K562 (cell line): ENCODE measurements around the gene PAQR4. TPM values are rescaled to one million over a fixed set of nuclear protein-coding genes. Genes with fewer than 3 reads are reported as not detected.

Experiments used
- ATF1 ChIP-seq, 2 experiments: fragments of 450-650 bp in 1 of 2; IDR thresholded peaks; 2 replicates each; pipeline ENCODE4 v1.6.1; 2016; ENCODE audit warnings: missing compliant biosample characterization in 1 of 2, missing genetic modification characterization in 1 of 2
- CC2D1A ChIP-seq: fragments of 450-650 bp; IDR thresholded peaks from 2 replicates; pipeline ENCODE4 v1.6.1; 2017; ENCODE audit warnings: mild to moderate bottlenecking
- CREB1 ChIP-seq, 2 experiments: sonication (generic) in 1 of 2; formaldehyde crosslinking in 1 of 2; IDR thresholded peaks; 2 replicates each; pipeline versions ENCODE4 v1.6.1 to v1.8.0; 2012 to 2022; ENCODE audit warnings: inconsistent platforms in 1 of 2, mild to moderate bottlenecking in 1 of 2, missing genetic modification reagents in 1 of 2, moderate library complexity in 1 of 2
- CREM ChIP-seq: IDR thresholded peaks from 2 replicates; pipeline ENCODE4 v1.6.1; 2014; ENCODE audit warnings: antibody characterized with exemption, low read depth
- EGR1 ChIP-seq: fragments of 450-650 bp; conservative IDR thresholded peaks from 2 replicates; pipeline ENCODE4 v1.6.1; 2017; ENCODE audit warnings: mild to moderate bottlenecking
- GATAD2A ChIP-seq: fragments of 450-650 bp; IDR thresholded peaks from 2 replicates; pipeline ENCODE4 v1.6.1; 2017
- GATAD2B ChIP-seq: fragments of 450-650 bp; IDR thresholded peaks from 2 replicates; pipeline ENCODE4 v1.6.1; 2017; ENCODE audit warnings: mild to moderate bottlenecking, borderline replicate concordance
- JUND ChIP-seq, 2 experiments: IDR thresholded peaks; 2 replicates in 1 of 2; 3 replicates in 1 of 2; pipeline ENCODE4 v1.6.1; 2011; ENCODE audit warnings: borderline replicate concordance in 2 of 2, low read depth in 2 of 2, low read length in 2 of 2, improper control_type of control experiment in 1 of 2, missing biosample characterization in 1 of 2, missing genetic modification characterization in 1 of 2, missing genetic modification reagents in 1 of 2
- L3MBTL2 ChIP-seq: fragments of 450-650 bp; IDR thresholded peaks from 2 replicates; pipeline ENCODE4 v1.6.1; 2016; ENCODE audit warnings: mild to moderate bottlenecking, moderate library complexity
- MAZ ChIP-seq, 2 experiments: fragments of 450-650 bp in 1 of 2; sonication (generic) in 1 of 2; formaldehyde crosslinking; IDR thresholded peaks in 1 of 2; conservative IDR thresholded peaks in 1 of 2; 2 replicates each; pipeline versions ENCODE4 v1.4.0 to v1.5.0; 2020; ENCODE audit warnings: mild to moderate bottlenecking in 1 of 2, missing genetic modification reagents in 1 of 2
- MTA3 ChIP-seq: fragments of 450-650 bp; formaldehyde crosslinking; IDR thresholded peaks from 2 replicates; pipeline ENCODE4 v1.6.1; 2017; ENCODE audit warnings: mild to moderate bottlenecking, borderline replicate concordance
- MYNN ChIP-seq, 2 experiments: sonication (generic); formaldehyde crosslinking in 1 of 2; IDR thresholded peaks; 2 replicates each; pipeline versions ENCODE4 v1.5.0 to v1.6.1; 2016 to 2020; ENCODE audit warnings: antibody characterized with exemption in 1 of 2, missing genetic modification reagents in 1 of 2
- NFIC ChIP-seq: fragments of 450-650 bp; IDR thresholded peaks from 2 replicates; pipeline ENCODE4 v1.6.1; 2017; ENCODE audit warnings: mild to moderate bottlenecking, inconsistent platforms
- PCBP1 ChIP-seq: fragments of 200-400 bp; formaldehyde crosslinking; IDR thresholded peaks from 2 replicates; pipeline ENCODE4 v1.6.1; 2018; ENCODE audit warnings: mild to moderate bottlenecking, low read depth, low read length; ENCODE audit not compliant: poor library complexity, severe bottlenecking
- SMARCA4 ChIP-seq: fragments of 450-650 bp; IDR thresholded peaks from 2 replicates; pipeline ENCODE4 v1.6.1; 2016
- TEAD1 ChIP-seq, 2 experiments: fragments of 450-650 bp in 1 of 2; sonication (generic) in 1 of 2; formaldehyde crosslinking; IDR thresholded peaks; 2 replicates each; pipeline versions ENCODE4 v1.4.0 to v1.8.0; 2020 to 2022; ENCODE audit warnings: mild to moderate bottlenecking in 2 of 2, missing genetic modification reagents in 1 of 2
- ZBTB7A ChIP-seq: IDR thresholded peaks from 2 replicates; pipeline ENCODE4 v1.6.1; 2011; ENCODE audit warnings: low read depth, mild to moderate bottlenecking, low read length, moderate library complexity, borderline replicate concordance; ENCODE audit not compliant: control insufficient read depth
- ZNF146 ChIP-seq: IDR thresholded peaks from one replicate; pipeline ENCODE4 v1.6.1; 2018; ENCODE audit warnings: missing compliant biosample characterization; ENCODE audit not compliant: unreplicated experiment
- ZNF445 ChIP-seq: fragments of 250-450 bp; sonication (Bioruptor Pico); IDR thresholded peaks from 2 replicates; pipeline ENCODE4 v1.4.0; 2020; ENCODE audit warnings: low read depth, mild to moderate bottlenecking, moderate library complexity
- ZNF583 ChIP-seq: fragments of 250-450 bp; sonication (Bioruptor Pico); IDR thresholded peaks from 2 replicates; pipeline ENCODE4 v1.4.0; 2020
- polyA plus RNA-seq, 8 experiments: library from polyadenylated mRNA; depleted of rRNA in 4 of 8; stranded (reverse) in 5 of 8; unstranded in 3 of 8; fragments of >200 nt; fragmentation: Nextera tagmentation in 2 of 8; fragmentation: Illumina TruSeq in 1 of 8; extraction: Ambion mirVana in 2 of 8; extraction: Trizol in 1 of 8; gene quantifications; 2 replicates each; pipeline versions ENCODE4 v1.2.1 to v1.2.3, GENCODE V29; 2011 to 2014; ENCODE audit warnings: inconsistent platforms in 1 of 8, missing spikeins in 1 of 8
- total RNA-seq, 7 experiments: library from RNA; depleted of rRNA in 6 of 7; stranded (reverse); fragments of >200 nt in 6 of 7; fragmentation: Illumina TruSeq in 2 of 7; extraction: Trizol in 2 of 7; gene quantifications; 2 replicates each; pipeline versions ENCODE4 v1.2.1 to v1.2.3, GENCODE V29; 2011 to 2021; ENCODE audit warnings: low replicate concordance in 1 of 7
- TF ChIP-seq, protein P1 (sequence below): sonication (generic); formaldehyde crosslinking; IDR thresholded peaks from 2 replicates; pipeline ENCODE4 v1.8.0; 2022; ENCODE audit warnings: mild to moderate bottlenecking, missing genetic modification reagents
- TF ChIP-seq, protein P2 (sequence below), 3 experiments: fragments of 200-800 bp in 1 of 3; sonication (Bioruptor generic) in 1 of 3; sonication (generic) in 1 of 3; formaldehyde crosslinking in 1 of 3; IDR thresholded peaks; 2 replicates each; pipeline versions ENCODE4 v1.6.1 to v1.8.0; 2016 to 2022; ENCODE audit warnings: mild to moderate bottlenecking in 2 of 3, missing compliant biosample characterization in 2 of 3, missing genetic modification characterization in 2 of 3, missing genetic modification reagents in 1 of 3

Gene PAQR4
- total and polyA plus RNA-seq, 9 of the 15 experiments (the other 6 are each of a cell fraction or from before 2014, with no cell fraction given), result 0.62 to 40.4 (median 19.5) TPM

DNA sequence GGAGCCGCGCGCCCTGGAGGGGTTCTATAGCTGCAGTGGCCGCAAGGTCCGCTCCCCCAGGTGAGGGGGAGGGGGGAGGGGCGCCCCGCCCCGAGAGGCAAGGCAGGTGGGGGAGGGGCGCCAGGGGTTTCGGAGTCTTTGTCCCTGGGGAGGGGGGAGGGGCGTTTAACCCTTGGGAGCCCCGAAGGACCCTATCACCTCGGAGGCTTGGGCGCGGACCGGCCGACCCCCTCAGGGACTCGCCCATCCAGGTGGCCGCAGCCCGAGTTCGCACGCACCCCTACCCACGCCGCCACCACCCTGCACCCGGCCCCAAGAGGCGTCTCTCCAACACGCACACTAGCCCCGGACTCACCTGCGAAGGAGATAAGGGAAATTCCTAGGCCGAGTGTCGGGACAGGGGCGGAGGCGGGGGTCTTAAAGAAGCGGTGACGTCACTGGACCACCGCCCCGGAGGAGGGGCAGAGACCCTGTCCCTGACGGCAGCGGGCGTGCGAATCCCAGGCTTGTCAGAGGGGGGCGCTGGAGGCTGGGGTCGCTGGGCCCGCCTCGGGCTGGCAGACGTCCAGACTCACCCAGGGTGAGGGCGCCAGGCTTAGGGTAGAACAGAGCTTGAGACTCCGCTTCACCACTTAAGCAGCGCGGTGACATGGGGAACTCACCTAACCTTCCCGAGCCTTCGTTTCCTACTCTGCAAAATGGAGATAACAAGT lies 48.8 kb downstream of the PAQR4 start, which contains the start of gene CLDN6 (continued):
- TF ChIP-seq NFIC (peak; percentile 96), TEAD1 (CRISPR knock-in tag; IDR thresholded peaks at IDR 0.05) (peak in 1 of 2 experiments; percentile 64; a peak in 1 of 4 replicates), ZNF146 (CRISPR knock-in tag) (no peak), ZBTB7A (peak; percentile 99), L3MBTL2 (0 out of 2 replicates have a peak, but pooled peaks have one; percentile 14), CREM (peak; percentile 62; the same call in 1 of the 2 replicates), CREB1 (IDR thresholded peaks at IDR 0.05) (0 out of 2 replicates have a peak, but pooled peaks have one; percentile 28), CREB1 (CRISPR knock-in tag; IDR thresholded peaks at IDR 0.05) (no peak; the same call in 1 of the 2 replicates), JUND (IDR thresholded peaks at IDR 0.05; ENCODE audit: borderline replicate concordance, low read depth, low read length) (peak; percentile 74), JUND (tag; IDR thresholded peaks at IDR 0.05; ENCODE audit: borderline replicate concordance, low read depth, low read length) (no peak), MTA3 (peak; percentile 62; the same call in 1 of the 2 replicates), SMARCA4 (peak; percentile 22; the same call in 1 of the 2 replicates), MAZ (CRISPR knock-in tag; conservative IDR thresholded peaks at IDR 0.05 in 1 of 2, IDR thresholded peaks at IDR 0.05 in 1 of 2) (peak in 1 of 2 experiments; percentile 43; a peak in 1 of 4 replicates), CC2D1A (peak; percentile 17; the same call in 1 of the 2 replicates), GATAD2B (peak; percentile 76), EGR1 (0 out of 2 replicates have a peak, but pooled peaks have one; percentile 21), ZNF445 (CRISPR knock-in tag) (no peak), MYNN (IDR thresholded peaks at IDR 0.05) (peak; percentile 41; the same call in 1 of the 2 replicates), MYNN (CRISPR knock-in tag; IDR thresholded peaks at IDR 0.05) (no peak), ATF1 (CRISPR knock-in tag; IDR thresholded peaks at IDR 0.05) (no peak), ATF1 (tag; IDR thresholded peaks at IDR 0.05) (peak; percentile 85), GATAD2A (peak; percentile 76), PCBP1 (peak; percentile 41), ZNF583 (CRISPR knock-in tag) (no peak)
- TF ChIP-seq, protein P1, sequence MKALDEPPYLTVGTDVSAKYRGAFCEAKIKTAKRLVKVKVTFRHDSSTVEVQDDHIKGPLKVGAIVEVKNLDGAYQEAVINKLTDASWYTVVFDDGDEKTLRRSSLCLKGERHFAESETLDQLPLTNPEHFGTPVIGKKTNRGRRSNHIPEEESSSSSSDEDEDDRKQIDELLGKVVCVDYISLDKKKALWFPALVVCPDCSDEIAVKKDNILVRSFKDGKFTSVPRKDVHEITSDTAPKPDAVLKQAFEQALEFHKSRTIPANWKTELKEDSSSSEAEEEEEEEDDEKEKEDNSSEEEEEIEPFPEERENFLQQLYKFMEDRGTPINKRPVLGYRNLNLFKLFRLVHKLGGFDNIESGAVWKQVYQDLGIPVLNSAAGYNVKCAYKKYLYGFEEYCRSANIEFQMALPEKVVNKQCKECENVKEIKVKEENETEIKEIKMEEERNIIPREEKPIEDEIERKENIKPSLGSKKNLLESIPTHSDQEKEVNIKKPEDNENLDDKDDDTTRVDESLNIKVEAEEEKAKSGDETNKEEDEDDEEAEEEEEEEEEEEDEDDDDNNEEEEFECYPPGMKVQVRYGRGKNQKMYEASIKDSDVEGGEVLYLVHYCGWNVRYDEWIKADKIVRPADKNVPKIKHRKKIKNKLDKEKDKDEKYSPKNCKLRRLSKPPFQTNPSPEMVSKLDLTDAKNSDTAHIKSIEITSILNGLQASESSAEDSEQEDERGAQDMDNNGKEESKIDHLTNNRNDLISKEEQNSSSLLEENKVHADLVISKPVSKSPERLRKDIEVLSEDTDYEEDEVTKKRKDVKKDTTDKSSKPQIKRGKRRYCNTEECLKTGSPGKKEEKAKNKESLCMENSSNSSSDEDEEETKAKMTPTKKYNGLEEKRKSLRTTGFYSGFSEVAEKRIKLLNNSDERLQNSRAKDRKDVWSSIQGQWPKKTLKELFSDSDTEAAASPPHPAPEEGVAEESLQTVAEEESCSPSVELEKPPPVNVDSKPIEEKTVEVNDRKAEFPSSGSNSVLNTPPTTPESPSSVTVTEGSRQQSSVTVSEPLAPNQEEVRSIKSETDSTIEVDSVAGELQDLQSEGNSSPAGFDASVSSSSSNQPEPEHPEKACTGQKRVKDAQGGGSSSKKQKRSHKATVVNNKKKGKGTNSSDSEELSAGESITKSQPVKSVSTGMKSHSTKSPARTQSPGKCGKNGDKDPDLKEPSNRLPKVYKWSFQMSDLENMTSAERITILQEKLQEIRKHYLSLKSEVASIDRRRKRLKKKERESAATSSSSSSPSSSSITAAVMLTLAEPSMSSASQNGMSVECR (CRISPR knock-in tag), result 0 out of 2 replicates have a peak, but pooled peaks have one; percentile 34
- TF ChIP-seq, protein P2, sequence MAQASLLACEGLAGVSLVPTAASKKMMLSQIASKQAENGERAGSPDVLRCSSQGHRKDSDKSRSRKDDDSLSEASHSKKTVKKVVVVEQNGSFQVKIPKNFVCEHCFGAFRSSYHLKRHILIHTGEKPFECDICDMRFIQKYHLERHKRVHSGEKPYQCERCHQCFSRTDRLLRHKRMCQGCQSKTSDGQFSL (CRISPR knock-in tag; IDR thresholded peaks at IDR 0.05), result no peak
- TF ChIP-seq, protein P2 (tag; IDR thresholded peaks at IDR 0.05), result no peak
